HepG2 (cell line): ENCODE results near the gene CELF4. TPM values are rescaled to one million over a fixed set of nuclear protein-coding genes. Genes with fewer than 3 reads are reported as not detected.

ENCODE experiments used
- ATAC-seq: fragments of 200-7000 bp; cut with Tn5 transposase; 3 replicates; pipeline ENCODE4 v1.9.1; 2020; ENCODE audit warnings: mild to moderate bottlenecking, moderate library complexity
- BruUV-seq: library from RNA; stranded (reverse); fragments of 400-500 nt; replicated peaks from 2 replicates; lab custom pipeline; 2021; lab: Mats Ljungman, UMichigan
- CTCF ChIA-PET: fragments of 300-600 bp; formaldehyde crosslinking; extraction: SDS; loops from one replicate; lab custom pipeline; 2021; ENCODE audit warnings: low total read pairs, inconsistent platforms, low intra/inter-chr PET ratio; lab: Yijun Ruan, JAX
- POLR2A ChIA-PET: fragments of 350-600 bp; sonication (Branson Sonifier 250); formaldehyde crosslinking; loops from one replicate; lab custom pipeline; 2020; ENCODE audit warnings: antibody characterized with exemption, inconsistent platforms; lab: Yijun Ruan, JAX
- DNase-seq: peaks from one replicate; pipeline ENCODE4 v3.0.0-alpha.2; 2015; ENCODE audit warnings: low spot score
- FAIRE-seq: peaks from 3 replicates; lab custom pipeline; 2011; peaks lifted over from hg19 to GRCh38; lab: Jason Lieb, UNC
- H2AFZ ChIP-seq: one replicate; pipeline ENCODE4 v1.6.1; 2011; ENCODE audit warnings: low read length, inconsistent platforms
- H3K27ac ChIP-seq: fragments of 300-600 bp; 3 replicates; pipeline ENCODE4 v1.8.0; 2011; ENCODE audit warnings: mixed run types, mild to moderate bottlenecking, mixed read lengths, low read length, inconsistent platforms; ENCODE audit not compliant: insufficient read depth; ENCODE audit errors: extremely low read length
- H3K27me3 ChIP-seq, 2 experiments: fragments of 200-600 bp in 1 of 2; 2 replicates in 1 of 2; 3 replicates in 1 of 2; pipeline versions ENCODE4 v1.6.0 to v1.8.0; 2011; ENCODE audit warnings: low read length in 2 of 2, mild to moderate bottlenecking in 2 of 2, moderate library complexity in 2 of 2, inconsistent platforms in 1 of 2; ENCODE audit not compliant: insufficient read depth in 2 of 2, control insufficient read depth in 1 of 2
- H3K36me3 ChIP-seq, 2 experiments: fragments of 200-600 bp in 1 of 2; replicated peaks in 1 of 2; 2 replicates in 1 of 2; 3 replicates in 1 of 2; pipeline versions ENCODE4 v1.5.1 to v1.8.0; 2011; ENCODE audit warnings: low read length in 2 of 2, inconsistent platforms in 1 of 2; ENCODE audit not compliant: insufficient read depth in 2 of 2, control insufficient read depth in 1 of 2
- H3K4me1 ChIP-seq: 2 replicates; pipeline ENCODE4 v1.5.1; 2012; ENCODE audit warnings: low read length, inconsistent platforms; ENCODE audit not compliant: insufficient read depth
- H3K4me2 ChIP-seq: 2 replicates; pipeline ENCODE4 v1.6.0; 2011; ENCODE audit warnings: low read depth, low read length, inconsistent platforms
- H3K4me3 ChIP-seq, 3 experiments: fragments of 200-600 bp in 1 of 3; sonication (generic), shearing (Covaris generic) in 1 of 3; replicated peaks in 1 of 3; 2 replicates each; pipeline ENCODE4 v1.5.1; 2011 to 2016; ENCODE audit warnings: low read length in 3 of 3, inconsistent platforms in 2 of 3, low read depth in 2 of 3, mild to moderate bottlenecking in 2 of 3, control low read depth in 1 of 3, mixed read lengths in 1 of 3; ENCODE audit not compliant: insufficient read depth in 1 of 3
- H3K79me2 ChIP-seq: one replicate; pipeline ENCODE4 v1.6.1; 2011; ENCODE audit warnings: low read length, inconsistent platforms; ENCODE audit not compliant: insufficient read depth
- H3K9ac ChIP-seq: 2 replicates; pipeline ENCODE4 v1.6.0; 2011; ENCODE audit warnings: mild to moderate bottlenecking, low read depth, low read length, inconsistent platforms; ENCODE audit not compliant: insufficient read depth
- H3K9me3 ChIP-seq: 2 replicates; pipeline ENCODE4 v1.5.1; 2012; ENCODE audit warnings: mild to moderate bottlenecking, low read length
- H4K20me1 ChIP-seq: 2 replicates; pipeline ENCODE4 v1.6.0; 2011; ENCODE audit warnings: inconsistent platforms, mild to moderate bottlenecking, low read length, moderate library complexity; ENCODE audit not compliant: insufficient read depth
- CREB3 ChIP-seq: sonication (generic); formaldehyde crosslinking; IDR thresholded peaks from 2 replicates; pipeline ENCODE4 v1.5.0; 2020; ENCODE audit warnings: missing genetic modification reagents
- HMGA1 ChIP-seq: sonication (generic); formaldehyde crosslinking; conservative IDR thresholded peaks from 2 replicates; pipeline ENCODE4 v1.4.0; 2020; ENCODE audit warnings: missing genetic modification reagents
- ISL2 ChIP-seq: sonication (generic); formaldehyde crosslinking; IDR thresholded peaks from 2 replicates; pipeline ENCODE4 v1.5.0; 2020; ENCODE audit warnings: missing genetic modification reagents
- KAT2B ChIP-seq: fragments of 150-350 bp; IDR thresholded peaks from 2 replicates; pipeline ENCODE4 v1.6.1; 2014; ENCODE audit warnings: low read depth, low read length, borderline replicate concordance
- KAT7 ChIP-seq: IDR thresholded peaks from 2 replicates; pipeline ENCODE4 v1.6.1; 2018; ENCODE audit warnings: borderline replicate concordance, missing compliant biosample characterization
- SYNCRIP ChIP-seq: fragments of 200-400 bp; formaldehyde crosslinking; IDR thresholded peaks from 2 replicates; pipeline ENCODE4 v1.6.1; 2018; ENCODE audit warnings: mild to moderate bottlenecking, low read depth, low read length; ENCODE audit not compliant: insufficient read depth
- ZMAT5 ChIP-seq: sonication (generic); formaldehyde crosslinking; IDR thresholded peaks from 2 replicates; pipeline ENCODE4 v1.5.0; 2020; ENCODE audit warnings: mild to moderate bottlenecking, low read depth, missing genetic modification reagents, borderline replicate concordance
- ZNF350 ChIP-seq: sonication (generic); formaldehyde crosslinking; IDR thresholded peaks from 2 replicates; pipeline ENCODE4 v1.4.0; 2020; ENCODE audit warnings: mild to moderate bottlenecking, low read depth, missing genetic modification reagents, borderline replicate concordance
- ZNF841 ChIP-seq: sonication (generic); formaldehyde crosslinking; IDR thresholded peaks from 2 replicates; pipeline ENCODE4 v1.8.1; 2023; ENCODE audit warnings: missing genetic modification reagents, borderline replicate concordance
- WGBS: methylation state at CpG from one replicate; pipeline ENCODE4 v1.1.6; 2017; ENCODE audit warnings: low lambda C conversion rate; 5-methylcytosine and 5-hydroxymethylcytosine counted together
- in situ Hi-C: cut with HindIII; loops from 2 replicates; pipeline ENCODE4 v1.10.0; 2017; ENCODE audit warnings: low pct_unique_long_range_greater_than_20kb; ENCODE audit not compliant: extremely low pct_ligation_motif_present
- intact Hi-C: fragments of 100-400 bp; cut with micrococcal nuclease; formaldehyde crosslinking; loops from one replicate; pipeline ENCODE4 v1.10.0; 2022; ENCODE audit not compliant: unreplicated experiment
- polyA plus RNA-seq, 8 experiments: library from polyadenylated mRNA; depleted of rRNA in 3 of 8; stranded (reverse) in 7 of 8; unstranded in 1 of 8; fragments of >200 nt; fragmentation: Illumina TruSeq in 4 of 8; extraction: Trizol in 4 of 8; gene quantifications; 2 replicates each; pipeline versions ENCODE4 v1.2.1 to v1.2.3, GENCODE V29; 2011 to 2016; ENCODE audit warnings: low read depth in 4 of 8, missing spikeins in 1 of 8, mixed read lengths in 1 of 8; ENCODE audit not compliant: insufficient read depth in 1 of 8
- total RNA-seq, 5 experiments: library from RNA; depleted of rRNA; stranded (reverse); fragments of >200 nt; fragmentation: Illumina TruSeq; extraction: Trizol; gene quantifications; 2 replicates each; pipeline ENCODE4 v1.2.3, GENCODE V29; 2016; ENCODE audit warnings: low read depth in 1 of 5
- TF ChIP-seq, protein P1 (sequence below): IDR thresholded peaks from 2 replicates; pipeline ENCODE4 v1.6.1; 2016; ENCODE audit warnings: low read depth, control low read depth

The CELF4 gene
- total and polyA plus RNA-seq, 2 of the 13 experiments (the other 11 are each of a cell fraction or from before 2014, with no cell fraction given) = not detected

DNA sequence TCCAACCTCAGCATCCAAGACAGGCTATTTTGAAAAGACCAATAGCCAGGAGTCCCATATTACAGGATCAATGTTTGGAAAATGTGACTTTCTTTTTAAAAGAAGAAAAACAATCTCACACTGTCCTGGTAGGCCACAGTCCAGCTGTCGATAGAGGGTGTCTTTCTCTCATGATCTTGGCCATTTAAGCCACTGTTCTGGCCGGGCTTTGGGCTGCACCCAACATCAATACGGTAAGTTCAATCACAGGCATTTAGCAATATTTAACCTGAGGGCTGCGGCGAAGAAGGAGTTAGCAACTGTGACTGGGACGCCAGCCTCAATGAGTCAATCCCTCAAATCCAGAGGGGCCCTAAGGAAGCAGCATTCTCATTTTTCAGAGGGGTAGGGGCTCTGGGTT is 69.0 kb downstream of the CELF4 start:
- H3K27ac ChIP-seq = no peak overlapping the region
- no peaks in the 10 kb centered on the region for H3K36me3 ChIP-seq
- 0% methylated on average over 3 of the region's 6 CpGs for WGBS
- no peak for DNase-seq
- no peaks in the 10 kb centered on the region for H4K20me1 ChIP-seq
- H3K79me2 ChIP-seq = no peaks in the 10 kb centered on the region
- peaks cover 0 to 20% of the 10 kb centered on the region in 2 experiments; a peak in 2 of 5 replicates for H3K27me3 ChIP-seq
- no peak overlapping the region for H3K4me3 ChIP-seq
- no peak for FAIRE-seq
- no peak overlapping the region for H2AFZ ChIP-seq
- no peaks in the 10 kb centered on the region for H3K9me3 ChIP-seq
- no peak overlapping the region for H3K9ac ChIP-seq
- ChIA-PET POLR2A (no interaction called here), CTCF (no interaction called here)
- ATAC-seq = no peak
- intact Hi-C loops (no loop called here), in situ Hi-C loops (loop anchor here (25.0 kb wide), 1 partner anchor 559 kb away; no protein-coding TSS in a partner anchor)
- no peak for TF ChIP-seq SYNCRIP
- TF ChIP-seq ZNF841 (CRISPR knock-in tag) = no peak
- TF ChIP-seq HMGA1 (CRISPR knock-in tag) = no peak
- TF ChIP-seq ZNF350 (CRISPR knock-in tag) = no peak
- no peak for TF ChIP-seq ISL2 (CRISPR knock-in tag)
- TF ChIP-seq ZMAT5 (CRISPR knock-in tag) = no peak
- no peak for TF ChIP-seq KAT2B
- TF ChIP-seq CREB3 (CRISPR knock-in tag) = no peak
- TF ChIP-seq KAT7 (CRISPR knock-in tag) = no peak
- TF ChIP-seq, protein P1, sequence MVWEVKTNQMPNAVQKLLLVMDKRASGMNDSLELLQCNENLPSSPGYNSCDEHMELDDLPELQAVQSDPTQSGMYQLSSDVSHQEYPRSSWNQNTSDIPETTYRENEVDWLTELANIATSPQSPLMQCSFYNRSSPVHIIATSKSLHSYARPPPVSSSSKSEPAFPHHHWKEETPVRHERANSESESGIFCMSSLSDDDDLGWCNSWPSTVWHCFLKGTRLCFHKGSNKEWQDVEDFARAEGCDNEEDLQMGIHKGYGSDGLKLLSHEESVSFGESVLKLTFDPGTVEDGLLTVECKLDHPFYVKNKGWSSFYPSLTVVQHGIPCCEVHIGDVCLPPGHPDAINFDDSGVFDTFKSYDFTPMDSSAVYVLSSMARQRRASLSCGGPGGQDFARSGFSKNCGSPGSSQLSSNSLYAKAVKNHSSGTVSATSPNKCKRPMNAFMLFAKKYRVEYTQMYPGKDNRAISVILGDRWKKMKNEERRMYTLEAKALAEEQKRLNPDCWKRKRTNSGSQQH (CRISPR knock-in tag) = no peak
- H3K4me1 ChIP-seq = no peaks in the 10 kb centered on the region
- no TSS peak for BruUV-seq
- H3K4me2 ChIP-seq = no peak overlapping the region
